HEK293T (cell line): ENCODE measurements around the gene SYCP2L.

Experiments used
- SP1 ChIP-seq: fragments of 450-650 bp; IDR thresholded peaks from 2 replicates; pipeline ENCODE4 v1.6.1; 2017
- ZNF384 ChIP-seq: fragments of 450-650 bp; IDR thresholded peaks from 2 replicates; pipeline ENCODE4 v1.6.1; 2016

DNA sequence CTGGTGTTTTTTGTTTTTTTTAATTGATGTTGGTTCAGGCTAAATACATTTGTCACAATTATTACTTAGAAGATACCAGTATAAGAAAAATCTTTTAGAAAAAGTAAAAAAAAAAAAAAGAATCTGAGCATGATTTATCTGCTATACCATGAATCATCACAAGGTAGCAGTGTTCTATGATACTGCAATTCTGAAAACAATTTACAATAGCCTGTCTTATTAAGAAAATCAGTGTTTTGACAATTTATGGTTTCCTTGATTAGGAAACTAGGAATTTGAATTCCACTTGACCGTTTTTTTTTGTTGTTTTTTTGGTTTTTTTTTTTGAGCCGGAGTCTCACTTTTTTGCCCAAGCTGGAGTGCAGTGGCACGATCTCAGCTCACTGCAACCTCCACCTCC lies 39.2 kb upstream of the SYCP2L start:
- TF ChIP-seq SP1 (no peak), ZNF384 (peak; percentile 89)
